Keratinocyte (primary cell): ENCODE measurements around the gene EIF4E1B.

Experiments used
- CTCF ChIP-seq, 3 experiments: IDR thresholded peaks in 1 of 3; conservative IDR thresholded peaks in 1 of 3; optimal IDR thresholded peaks in 1 of 3; 2 replicates in 2 of 3; 3 replicates in 1 of 3; pipeline versions ENCODE3 to v1.5.1; 2011; ENCODE audit warnings: low read length in 3 of 3, mild to moderate bottlenecking in 3 of 3, moderate library complexity in 2 of 3, control low read depth in 1 of 3, inconsistent platforms in 1 of 3; ENCODE audit not compliant: insufficient read depth in 2 of 3; ENCODE audit errors: extremely low read depth in 1 of 3
- EZH2 ChIP-seq: IDR thresholded peaks from one replicate; pipeline ENCODE4 v1.6.1; 2012; ENCODE audit warnings: inconsistent platforms, mild to moderate bottlenecking, low read length, moderate library complexity

- no peak for TF ChIP-seq CTCF (optimal IDR thresholded peaks at IDR 0.05 in 1 of 3, IDR thresholded peaks at IDR 0.05 in 1 of 3, conservative IDR thresholded peaks at IDR 0.05 in 1 of 3; ENCODE audit: extremely low read depth in 1 of 3, insufficient read depth in 2 of 3, low read length in 3 of 3)
- no peak for TF ChIP-seq EZH2
Observed at GRCh38 chr5:176646707-176647029, 16.2 kb downstream of the EIF4E1B start.
